NOMO-1 (cell line): Measurements from ENCODE around the gene FOXK1.
"Not testable (repeated sequence)": the region's sequence is repeated elsewhere in the genome, so short reads cannot be mapped to it uniquely, and the experiment has no call there.

Experiments
- DNase-seq, 2 experiments: peaks; one replicate each; lab custom pipeline; 2025; ENCODE audit not compliant: unreplicated experiment in 2 of 2; lab: John Stamatoyannopoulos, UW

Gene FOXK1

GRCh38 chr7:4794591-4795350, 112.7 kb downstream of the FOXK1 start:
- DNase-seq = no peak

- DNase-seq = no peak
Observed at GRCh38 chr7:4796453-4796852, 114.4 kb downstream of the FOXK1 start.

GRCh38 chr7:4797858-4798705, 116.0 kb downstream of the FOXK1 start:
- peak; percentile 15 to 53 for DNase-seq

- no peak for DNase-seq
Observed at GRCh38 chr7:4798706-4799235, 116.7 kb downstream of the FOXK1 start.

- no peak for DNase-seq
Observed at GRCh38 chr7:4799508-4800268, 117.6 kb downstream of the FOXK1 start.

GRCh38 chr7:4800487-4800886, 118.4 kb downstream of the FOXK1 start:
- DNase-seq = no peak

GRCh38 chr7:4800926-4801838, 119.1 kb downstream of the FOXK1 start:
- DNase-seq = no peak

- DNase-seq = no peak
Observed at GRCh38 chr7:4801839-4802231, 119.7 kb downstream of the FOXK1 start.

- DNase-seq = not testable (repeated sequence)
Observed at GRCh38 chr7:4802577-4802976, 120.5 kb downstream of the FOXK1 start.

GRCh38 chr7:4803397-4804241, 121.5 kb downstream of the FOXK1 start:
- DNase-seq = no peak

- DNase-seq = no peak
Observed at GRCh38 chr7:4805110-4805983, 123.3 kb downstream of the FOXK1 start.

- DNase-seq = no peak
Observed at GRCh38 chr7:4805984-4806300, 123.8 kb downstream of the FOXK1 start.

- DNase-seq = no peak
Observed at GRCh38 chr7:4806983-4807597, 125.0 kb downstream of the FOXK1 start.

- DNase-seq = no peak
Observed at GRCh38 chr7:4807598-4808016, 125.5 kb downstream of the FOXK1 start.

- DNase-seq = no peak
Observed at GRCh38 chr7:4808026-4808425, 125.9 kb downstream of the FOXK1 start.

GRCh38 chr7:4808565-4808964, 126.5 kb downstream of the FOXK1 start:
- no peak for DNase-seq

GRCh38 chr7:4809091-4809591, 127.0 kb downstream of the FOXK1 start:
- DNase-seq = no peak

- no peak for DNase-seq
Observed at GRCh38 chr7:4809666-4810065, 127.6 kb downstream of the FOXK1 start.
